ES-I3 (cell line): ENCODE data around the gene ABCA12.
"Not testable (repeated sequence)": the region's sequence is repeated elsewhere in the genome, so short reads cannot be mapped to it uniquely, and the experiment has no call there.

Experiments used
- H3K36me3 ChIP-seq: 2 replicates; pipeline ENCODE4 v1.6.1; 2013; ENCODE audit warnings: mild to moderate bottlenecking, low read length, control low read depth, moderate library complexity; ENCODE audit not compliant: insufficient read depth
- H3K4me1 ChIP-seq: 2 replicates; pipeline ENCODE4 v1.6.1; 2013; ENCODE audit warnings: mild to moderate bottlenecking, control low read depth, low read length; ENCODE audit not compliant: insufficient read depth
- H3K9ac ChIP-seq: 2 replicates; pipeline ENCODE4 v1.6.1; 2013; ENCODE audit warnings: low read depth, mild to moderate bottlenecking, low read length, moderate library complexity
- H3K9me3 ChIP-seq: 2 replicates; pipeline ENCODE4 v1.6.1; 2013; ENCODE audit warnings: mild to moderate bottlenecking, low read length, moderate library complexity; ENCODE audit not compliant: control insufficient read depth, insufficient read depth

The ABCA12 gene

DNA sequence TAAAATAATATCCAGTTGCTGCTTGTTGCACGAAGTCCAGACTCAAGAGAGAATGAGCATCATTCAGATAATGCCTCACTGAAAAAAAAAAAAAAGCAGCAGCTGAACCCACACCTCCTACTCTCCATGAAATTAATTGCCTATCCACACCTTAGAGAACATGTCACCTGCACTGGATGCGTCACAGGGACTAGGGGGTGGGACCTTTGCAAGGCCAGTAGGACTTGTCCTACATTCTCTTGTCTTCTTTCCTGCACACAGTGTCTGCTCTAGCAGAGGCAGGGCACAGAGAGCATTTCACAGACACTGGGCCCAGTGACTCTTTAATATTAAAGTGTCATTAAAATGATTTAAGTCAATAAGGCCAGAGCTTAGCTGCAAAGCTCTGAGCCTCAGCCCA is at the start of gene ABCA12:
Gene ABCA12 (minus strand): TSS at position 148 of the 400 bp plus-strand sequence. CDS start 418 bp downstream, outside the sequence.
- Histone ChIP-seq H3K9me3 (no peaks in the 10 kb centered on the region), H3K9ac (no peak within 1 kb of the TSS), H3K36me3 (no peaks in the 10 kb centered on the region), H3K4me1 (peaks cover 8% of the 10 kb centered on the region; the same call in 1 of the 2 replicates)

DNA sequence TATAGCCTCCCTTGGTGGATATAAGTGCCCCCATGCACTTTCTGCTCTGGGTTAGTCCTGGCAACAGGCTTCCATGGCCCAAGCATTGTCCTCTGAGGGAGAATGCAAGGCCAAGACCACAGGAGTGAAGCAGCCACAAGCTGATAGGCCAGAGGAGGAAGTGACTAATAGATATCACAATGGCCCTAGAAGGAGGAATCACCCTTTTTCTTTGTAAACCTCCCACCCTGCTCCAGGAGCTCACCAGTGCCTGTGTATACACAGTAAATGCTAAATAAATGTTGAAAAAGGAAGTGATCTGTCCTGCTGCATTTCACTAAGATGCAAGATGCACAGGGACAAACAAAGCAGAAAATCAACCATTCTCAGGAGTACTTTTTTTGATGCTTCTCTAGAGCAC is 49.7 kb upstream of the ABCA12 start:
- Histone ChIP-seq H3K9ac (no peak overlapping the region), H3K4me1 (peaks cover 7% of the 10 kb centered on the region), H3K36me3 (no peaks in the 10 kb centered on the region), H3K9me3 (no peaks in the 10 kb centered on the region)

GRCh38 chr2:215186021-215186420 is 47.6 kb upstream of the ABCA12 start:
- peaks cover 7% of the 10 kb centered on the region for H3K4me1 ChIP-seq
- H3K36me3 ChIP-seq: no peaks in the 10 kb centered on the region
- H3K9ac ChIP-seq: no peak overlapping the region
- no peaks in the 10 kb centered on the region for H3K9me3 ChIP-seq

DNA sequence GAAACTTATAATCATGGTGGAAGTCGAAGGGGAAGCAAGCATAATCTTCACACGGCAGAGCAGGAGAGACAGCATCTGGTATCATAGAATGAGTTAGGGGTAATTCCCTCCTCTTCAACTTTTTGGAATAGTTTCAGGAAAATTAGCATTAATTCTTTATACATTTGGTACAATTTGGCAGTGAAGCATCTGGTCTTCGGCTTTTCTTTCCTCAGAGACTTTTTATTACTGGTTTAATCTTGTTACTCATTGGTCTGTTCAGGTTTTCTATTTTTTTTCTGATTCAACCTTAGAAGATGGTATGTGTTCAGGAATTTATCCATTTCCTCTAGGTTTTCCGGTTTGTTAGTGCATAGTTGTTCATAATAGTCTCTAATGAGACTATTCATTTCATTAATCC is 39.7 kb upstream of the ABCA12 start:
- Histone ChIP-seq H3K36me3 (no peaks in the 10 kb centered on the region), H3K9ac (no peak overlapping the region), H3K4me1 (no peaks in the 10 kb centered on the region), H3K9me3 (no peaks in the 10 kb centered on the region; the same call in 1 of the 2 replicates)

DNA sequence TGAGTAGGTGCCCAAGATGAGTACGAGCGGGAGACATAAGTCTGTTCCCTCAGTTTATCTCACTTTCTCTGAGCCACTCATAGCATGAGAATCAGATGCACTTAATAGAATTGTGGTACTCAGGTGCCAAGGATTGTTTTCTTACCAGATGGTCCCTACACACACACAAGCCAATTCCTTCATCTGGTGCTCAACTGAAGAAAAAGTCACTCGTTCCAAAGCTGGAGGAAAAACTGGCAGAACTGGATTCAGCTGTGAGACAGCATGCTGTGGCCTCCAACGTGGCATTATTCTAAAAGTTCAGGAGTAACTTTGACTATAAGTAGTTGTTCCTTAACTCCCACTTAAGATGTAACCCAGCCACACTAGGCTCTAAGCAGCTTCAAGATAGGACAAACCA is 33.4 kb upstream of the ABCA12 start:
- Histone ChIP-seq H3K9me3 (no peaks in the 10 kb centered on the region; the same call in 1 of the 2 replicates), H3K9ac (no peak overlapping the region), H3K36me3 (no peaks in the 10 kb centered on the region), H3K4me1 (no peaks in the 10 kb centered on the region)

- Histone ChIP-seq H3K9me3 (no peaks in the 10 kb centered on the region; the same call in 1 of the 2 replicates), H3K36me3 (no peaks in the 10 kb centered on the region), H3K9ac (no peak overlapping the region), H3K4me1 (no peaks in the 10 kb centered on the region)
These were observed 32.7 kb upstream of the ABCA12 start for GRCh38 chr2:215171151-215171550.

DNA sequence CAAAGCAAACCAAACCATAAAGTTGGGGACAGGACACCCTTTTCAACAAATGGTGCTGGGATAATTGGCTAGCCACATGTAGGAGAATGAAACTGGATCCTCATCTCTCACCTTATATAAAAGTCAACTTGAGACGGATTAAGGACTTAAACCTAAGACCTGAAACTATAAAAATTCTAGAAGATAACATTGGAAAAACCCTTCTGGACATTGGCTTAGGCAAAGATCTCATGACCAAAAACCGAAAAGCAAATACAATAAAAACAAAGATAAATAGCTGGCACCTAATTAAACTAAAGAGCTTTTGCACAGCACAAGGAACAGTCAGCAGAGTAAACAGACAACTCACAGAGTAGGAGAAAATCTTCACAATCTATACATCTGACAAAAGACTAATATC is 28.1 kb upstream of the ABCA12 start:
- H3K9me3 ChIP-seq, H3K9ac ChIP-seq, H3K4me1 ChIP-seq, H3K36me3 ChIP-seq: not testable (repeated sequence)

DNA sequence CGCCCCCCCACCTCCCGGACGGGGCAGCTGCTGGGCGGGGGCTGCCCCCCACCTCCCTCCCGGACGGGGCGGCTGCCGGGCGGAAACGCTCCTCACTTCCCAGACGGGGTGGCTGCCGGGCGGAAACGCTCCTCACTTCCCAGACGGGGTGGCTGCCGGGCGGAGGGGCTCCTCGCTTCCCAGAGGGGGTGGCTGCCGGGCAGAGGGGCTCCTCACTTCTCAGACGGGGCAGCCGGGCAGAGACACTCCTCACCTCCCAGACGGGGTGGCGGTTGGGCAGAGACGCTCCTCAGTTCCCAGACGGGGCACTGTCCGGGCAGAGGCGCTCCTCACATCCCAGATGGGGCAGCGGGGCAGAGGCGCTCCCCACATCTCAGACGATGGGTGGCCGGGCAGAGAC is 24.9 kb upstream of the ABCA12 start:
- not testable (repeated sequence) for H3K9ac ChIP-seq, H3K4me1 ChIP-seq, H3K36me3 ChIP-seq, H3K9me3 ChIP-seq

DNA sequence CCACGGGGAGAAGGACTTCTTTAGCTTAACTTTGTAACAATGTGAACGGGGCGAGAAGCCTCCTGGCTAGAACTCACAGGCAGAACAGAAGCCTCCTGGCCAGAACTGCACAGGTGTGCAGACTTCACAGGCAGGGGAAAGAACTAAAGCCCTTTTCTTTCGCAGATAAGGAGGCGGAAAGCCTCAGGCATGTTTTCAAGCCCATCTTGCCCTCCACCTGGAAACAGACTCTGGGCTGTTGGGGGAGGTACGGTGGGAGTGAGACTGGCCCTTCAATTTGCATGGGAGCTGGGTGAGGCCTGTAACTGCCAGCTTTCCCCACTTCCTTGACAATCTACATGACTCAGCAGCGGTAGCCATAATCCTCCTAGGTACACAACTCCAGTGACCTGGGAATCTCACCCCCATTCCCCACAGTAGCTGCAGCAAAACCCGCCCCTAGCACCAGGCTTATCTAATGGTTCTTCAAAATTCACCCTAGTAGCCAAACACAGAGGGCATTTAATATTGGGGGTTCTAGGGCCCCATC is 22.9 kb upstream of the ABCA12 start:
- Histone ChIP-seq H3K9ac (no peak overlapping the region), H3K36me3 (no peaks in the 10 kb centered on the region), H3K4me1 (no peaks in the 10 kb centered on the region), H3K9me3 (no peaks in the 10 kb centered on the region; the same call in 1 of the 2 replicates)

GRCh38 chr2:215160081-215160480 is 21.7 kb upstream of the ABCA12 start:
- Histone ChIP-seq H3K36me3 (no peaks in the 10 kb centered on the region), H3K9me3 (no peaks in the 10 kb centered on the region; the same call in 1 of the 2 replicates), H3K4me1 (no peaks in the 10 kb centered on the region), H3K9ac (no peak overlapping the region)

- no peaks in the 10 kb centered on the region; the same call in 1 of the 2 replicates for H3K9me3 ChIP-seq
- no peaks in the 10 kb centered on the region for H3K36me3 ChIP-seq
- no peaks in the 10 kb centered on the region for H3K4me1 ChIP-seq
- H3K9ac ChIP-seq: no peak overlapping the region
These were observed 18.0 kb upstream of the ABCA12 start for GRCh38 chr2:215156453-215156852.

GRCh38 chr2:215149894-215150293 is 11.5 kb upstream of the ABCA12 start:
- no peaks in the 10 kb centered on the region for H3K36me3 ChIP-seq
- no peaks in the 10 kb centered on the region for H3K4me1 ChIP-seq
- no peaks in the 10 kb centered on the region for H3K9me3 ChIP-seq
- H3K9ac ChIP-seq: no peak overlapping the region

- H3K4me1 ChIP-seq: no peaks in the 10 kb centered on the region
- H3K36me3 ChIP-seq: no peaks in the 10 kb centered on the region
These were observed 11.1 kb upstream of the ABCA12 start for GRCh38 chr2:215149486-215149885.

DNA sequence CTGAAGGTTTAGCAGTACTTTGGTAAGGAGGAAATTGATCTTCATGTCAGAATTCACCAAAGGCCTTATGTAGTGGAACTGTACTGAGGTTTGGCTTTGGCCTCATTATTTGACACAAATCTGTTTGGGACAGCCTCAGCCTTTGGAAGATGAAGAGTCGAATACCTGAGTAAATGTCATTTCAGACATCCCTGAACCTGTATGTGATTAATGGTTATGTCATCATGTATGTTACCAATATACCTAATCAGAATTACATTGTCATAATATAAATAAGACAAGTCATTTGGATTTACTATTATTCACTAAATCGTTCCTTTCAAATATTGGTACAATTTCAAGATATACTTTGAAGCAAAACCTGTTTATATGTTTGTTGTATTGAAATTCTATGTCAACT is 10.6 kb upstream of the ABCA12 start:
- no peak overlapping the region for H3K9ac ChIP-seq
- no peaks in the 10 kb centered on the region for H3K4me1 ChIP-seq
- no peaks in the 10 kb centered on the region for H3K9me3 ChIP-seq
- H3K36me3 ChIP-seq: no peaks in the 10 kb centered on the region

More at GRCh38 chr2:215149486-215149885, 11.1 kb upstream of the ABCA12 start:
- H3K9ac ChIP-seq: no peak overlapping the region
- H3K9me3 ChIP-seq: no peaks in the 10 kb centered on the region

DNA sequence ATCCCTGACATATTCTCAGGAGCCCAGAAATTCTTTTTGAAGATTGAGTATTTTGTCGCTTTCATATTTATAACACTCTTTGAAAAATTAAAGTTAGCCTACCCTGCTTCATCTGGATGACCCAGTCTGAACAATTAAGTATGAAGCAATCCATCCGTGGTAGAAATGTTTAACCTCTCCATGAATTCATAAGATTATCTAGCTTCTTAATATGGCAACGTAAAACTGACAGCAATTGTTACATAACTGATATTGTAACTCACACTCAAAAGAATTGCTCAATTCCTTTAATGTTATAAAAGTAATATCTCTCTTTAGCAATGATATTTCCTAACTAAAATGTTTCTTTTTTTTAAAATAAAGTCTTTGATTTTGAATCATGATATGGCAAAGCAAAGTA is 7.2 kb upstream of the ABCA12 start:
- H3K9ac ChIP-seq: no peak overlapping the region
- H3K4me1 ChIP-seq: no peaks in the 10 kb centered on the region
- no peaks in the 10 kb centered on the region for H3K9me3 ChIP-seq
- no peaks in the 10 kb centered on the region for H3K36me3 ChIP-seq
